EH (cell line): Measurements from ENCODE around the gene ITGAV.
A peak's percentile ranks its signal among the peaks of the same experiment; 100 is the strongest.

Source experiments
- DNase-seq: peaks from one replicate; pipeline ENCODE4 v3.0.0-alpha.2; 2015; ENCODE audit warnings: low read depth

The ITGAV gene

DNA sequence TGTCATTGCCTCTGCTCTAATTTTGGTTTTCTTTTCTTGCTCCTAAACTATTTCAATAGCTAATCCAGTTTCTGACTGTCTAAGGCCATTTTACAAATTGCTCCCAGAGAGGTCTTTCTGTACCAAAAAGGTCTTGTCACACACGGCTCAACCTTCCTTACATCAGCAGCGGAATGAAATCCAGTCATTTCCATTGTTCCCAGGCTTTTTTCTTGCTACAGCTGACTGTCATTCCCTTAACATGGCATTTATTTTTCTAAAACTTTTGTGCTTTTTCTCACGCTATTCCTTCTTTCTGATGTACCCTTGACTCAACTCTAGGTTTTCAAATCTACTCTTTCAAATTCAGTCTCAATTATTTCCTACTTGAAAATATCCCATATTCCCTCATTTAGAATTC is 128.3 kb downstream of the ITGAV start:
- no peak for DNase-seq

DNA sequence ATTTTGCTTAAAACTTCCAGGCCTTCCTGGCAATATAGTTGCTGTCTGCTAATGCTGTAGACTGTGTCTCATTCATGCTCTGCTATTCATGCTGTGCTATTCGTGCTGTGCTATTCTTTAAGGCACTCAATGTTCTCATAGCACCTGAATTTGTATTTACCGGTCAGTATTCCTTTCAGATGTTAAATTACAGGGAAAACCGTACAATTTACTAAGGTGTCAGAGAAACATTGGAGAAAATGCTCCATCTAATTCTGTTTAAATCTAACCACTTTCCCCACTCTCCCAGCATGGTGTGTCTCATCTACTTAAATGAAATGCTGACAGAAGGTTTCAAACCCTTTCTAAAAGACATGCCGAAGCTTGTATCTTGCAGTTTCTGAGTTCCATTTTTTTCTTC is 129.0 kb downstream of the ITGAV start:
- DNase-seq: no peak

- DNase-seq: no peak
These were observed 132.1 kb downstream of the ITGAV start for GRCh38 chr2:186721956-186722355.

- no peak for DNase-seq
These were observed 134.9 kb downstream of the ITGAV start for GRCh38 chr2:186724736-186725135.

GRCh38 chr2:186725783-186726182 is 135.9 kb downstream of the ITGAV start:
- no peak for DNase-seq

DNA sequence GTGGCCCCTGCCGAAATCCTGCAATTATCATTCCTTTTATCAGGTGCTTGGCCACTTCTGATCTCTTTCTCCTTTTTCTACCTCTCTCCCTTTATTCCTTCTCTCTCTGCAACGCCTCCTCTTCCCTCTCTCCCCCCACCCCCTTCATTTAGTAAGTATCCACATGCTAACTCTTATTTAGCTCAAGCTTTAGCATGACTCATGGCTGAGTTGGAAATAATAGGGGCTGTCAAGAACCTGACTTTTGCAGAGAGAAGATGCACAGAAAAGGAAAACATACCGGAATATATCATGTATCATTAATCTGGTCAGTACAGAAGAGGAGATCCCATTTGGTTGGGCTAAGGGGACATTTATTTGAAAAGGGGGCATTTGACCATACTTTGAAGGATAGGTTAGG is 137.1 kb downstream of the ITGAV start:
- peak; percentile 12 for DNase-seq

DNA sequence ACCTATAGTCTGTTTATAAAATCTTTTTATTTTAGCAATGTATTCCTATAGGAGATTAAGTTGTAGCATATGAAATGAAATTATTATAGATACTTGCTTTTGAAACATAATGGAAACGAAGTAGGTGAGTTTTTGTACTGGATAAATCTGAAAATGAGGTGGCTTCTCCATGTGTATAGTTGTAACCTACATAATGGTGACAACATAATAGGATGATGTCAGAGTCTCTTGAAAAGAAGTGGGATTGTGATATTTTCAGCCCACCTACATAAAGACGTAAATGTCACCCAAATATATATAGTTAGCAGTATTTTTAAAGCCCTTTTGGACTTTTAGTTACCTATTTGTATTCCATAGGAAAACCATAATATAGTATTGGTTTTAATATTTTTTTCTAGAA is 138.8 kb downstream of the ITGAV start:
- no peak for DNase-seq
